Measurements from ENCODE around the gene PAPOLG. TPM values are rescaled to one million over a fixed set of nuclear protein-coding genes. Genes with fewer than 3 reads are reported as not detected.
A peak's percentile ranks its signal among the peaks of the same experiment; 100 is the strongest.

Gene PAPOLG
- total and polyA plus RNA-seq, 2 donors (not counting 1 experiment from before 2014, with no cell fraction given), result 9.4 to 27.5 TPM

- no peaks in the 10 kb centered on the region for H3K27me3 ChIP-seq (replicated peaks in 1 of 4; ENCODE audit: control extremely low read depth in 1 of 4, control insufficient read depth in 3 of 4, insufficient read depth in 4 of 4, low read length in 3 of 4)
- peak overlapping the region; percentile 29 for H3K9ac ChIP-seq (ENCODE audit: low read length)
- intact Hi-C loops (cut with micrococcal nuclease), result no loop called here
- peak overlapping the region; percentile 30 for H2AFZ ChIP-seq (ENCODE audit: insufficient read depth, low read depth, low read length, poor library complexity, severe bottlenecking)
- TF ChIP-seq EZH2 (IDR thresholded peaks at IDR 0.05; ENCODE audit: borderline replicate concordance, insufficient read depth, low read depth, low read length, poor library complexity, severe bottlenecking), result no peak
- TF ChIP-seq CTCF (IDR thresholded peaks at IDR 0.05), result no peak
- no peaks in the 10 kb centered on the region for H3K9me3 ChIP-seq (ENCODE audit: control extremely low read depth in 1 of 3, control insufficient read depth in 2 of 3, insufficient read depth in 1 of 3, low read length in 2 of 3)
- H4K20me1 ChIP-seq (ENCODE audit: control insufficient read depth, insufficient read depth, low read length, poor library complexity, severe bottlenecking), result no peaks in the 10 kb centered on the region
- no CpG with 5 or more reads among the region's 6 CpGs for WGBS (ENCODE audit: insufficient coverage)
- Mint-ChIP-seq H3K9me3 (ENCODE audit: insufficient read depth) (no peaks in the 10 kb centered on the region), H3K27me3 (no peaks in the 10 kb centered on the region), H3K27ac (peak overlapping the region; percentile 80), H3K4me3 (peak overlapping the region; percentile 57), H3K4me1 (peaks cover 28% of the 10 kb centered on the region)
- ATAC-seq (ENCODE audit: low read depth), result peak; percentile 87
- DNase-seq, result peak; percentile 67
- H3K79me2 ChIP-seq (ENCODE audit: control insufficient read depth, insufficient read depth, low read length), result no peaks in the 10 kb centered on the region
- H3K4me1 ChIP-seq (ENCODE audit: control insufficient read depth in 2 of 2, insufficient read depth in 2 of 2, low read length in 2 of 2), result peaks cover 15 to 20% of the 10 kb centered on the region in 2 donors
- CTCF ChIA-PET, result interaction anchor here (1.2 to 3.3 kb wide), 7 partner anchors 9 to 202 kb away, joined by 3 to 30 read pairs (median 5); no protein-coding TSS in a partner anchor
- H3K27ac ChIP-seq (ENCODE audit: low read length in 2 of 2), result peak overlapping the region; percentile 39 to 62
- peak overlapping the region; percentile 56 for H3K4me2 ChIP-seq (replicated peaks; ENCODE audit: low read depth, low read length, poor library complexity, severe bottlenecking)
- peak overlapping the region in 1 of 5 experiments; percentile 33 for H3K4me3 ChIP-seq (ENCODE audit: control extremely low read depth in 1 of 5, extremely low read depth in 1 of 5, insufficient read depth in 1 of 5, low read depth in 2 of 5, low read length in 4 of 5)
- H3K36me3 ChIP-seq (replicated peaks in 1 of 2; ENCODE audit: control extremely low read depth in 1 of 2, control insufficient read depth in 1 of 2, extremely low read depth in 1 of 2, insufficient read depth in 2 of 2, low read length in 1 of 2), result peaks cover 10 to 62% of the 10 kb centered on the region in 2 experiments
- POLR2A ChIA-PET, result interaction anchor here (0.6 to 2.0 kb wide), 4 partner anchors 20 to 270 kb away, joined by 3 to 11 read pairs (median 3); partner anchors contain the start of gene REL
These were observed 40.8 kb downstream of the PAPOLG start for GRCh38 chr2:60796573-60797509.

All from B cell (primary cell).